ENCODE results near the gene EHD3.

DNA sequence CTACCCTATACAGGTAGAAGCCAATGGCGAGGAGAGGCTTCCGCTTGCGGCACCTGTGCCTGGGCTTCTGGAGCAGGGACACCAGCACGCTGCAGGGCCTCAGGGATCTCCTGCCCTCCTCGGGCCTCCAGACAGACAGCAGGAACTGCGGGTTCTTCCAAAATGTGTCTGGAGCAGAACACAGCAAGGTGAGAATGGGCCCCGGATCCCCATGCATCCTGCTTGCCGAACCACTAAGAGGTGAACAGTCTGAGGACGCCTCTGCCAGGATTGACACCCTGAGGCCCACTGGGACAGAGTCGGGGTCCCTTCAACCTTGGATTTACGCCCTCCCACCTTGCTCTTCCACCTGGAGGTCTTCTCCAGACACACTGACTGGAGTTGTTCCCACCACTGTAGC, 42.0 kb upstream of the EHD3 start:
- TF ChIP-seq POLR2AphosphoS5 (IDR thresholded peaks at IDR 0.05; ENCODE audit: low read depth) (no peak), SPI1 (IDR thresholded peaks at IDR 0.05; ENCODE audit: borderline replicate concordance, low read depth) (no peak), GABPA (IDR thresholded peaks at IDR 0.05; ENCODE audit: low read depth) (no peak)
- TF ChIP-seq, protein P1, sequence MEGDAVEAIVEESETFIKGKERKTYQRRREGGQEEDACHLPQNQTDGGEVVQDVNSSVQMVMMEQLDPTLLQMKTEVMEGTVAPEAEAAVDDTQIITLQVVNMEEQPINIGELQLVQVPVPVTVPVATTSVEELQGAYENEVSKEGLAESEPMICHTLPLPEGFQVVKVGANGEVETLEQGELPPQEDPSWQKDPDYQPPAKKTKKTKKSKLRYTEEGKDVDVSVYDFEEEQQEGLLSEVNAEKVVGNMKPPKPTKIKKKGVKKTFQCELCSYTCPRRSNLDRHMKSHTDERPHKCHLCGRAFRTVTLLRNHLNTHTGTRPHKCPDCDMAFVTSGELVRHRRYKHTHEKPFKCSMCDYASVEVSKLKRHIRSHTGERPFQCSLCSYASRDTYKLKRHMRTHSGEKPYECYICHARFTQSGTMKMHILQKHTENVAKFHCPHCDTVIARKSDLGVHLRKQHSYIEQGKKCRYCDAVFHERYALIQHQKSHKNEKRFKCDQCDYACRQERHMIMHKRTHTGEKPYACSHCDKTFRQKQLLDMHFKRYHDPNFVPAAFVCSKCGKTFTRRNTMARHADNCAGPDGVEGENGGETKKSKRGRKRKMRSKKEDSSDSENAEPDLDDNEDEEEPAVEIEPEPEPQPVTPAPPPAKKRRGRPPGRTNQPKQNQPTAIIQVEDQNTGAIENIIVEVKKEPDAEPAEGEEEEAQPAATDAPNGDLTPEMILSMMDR (IDR thresholded peaks at IDR 0.05; ENCODE audit: insufficient read depth, low read length) = no peak
- TF ChIP-seq, protein P2, sequence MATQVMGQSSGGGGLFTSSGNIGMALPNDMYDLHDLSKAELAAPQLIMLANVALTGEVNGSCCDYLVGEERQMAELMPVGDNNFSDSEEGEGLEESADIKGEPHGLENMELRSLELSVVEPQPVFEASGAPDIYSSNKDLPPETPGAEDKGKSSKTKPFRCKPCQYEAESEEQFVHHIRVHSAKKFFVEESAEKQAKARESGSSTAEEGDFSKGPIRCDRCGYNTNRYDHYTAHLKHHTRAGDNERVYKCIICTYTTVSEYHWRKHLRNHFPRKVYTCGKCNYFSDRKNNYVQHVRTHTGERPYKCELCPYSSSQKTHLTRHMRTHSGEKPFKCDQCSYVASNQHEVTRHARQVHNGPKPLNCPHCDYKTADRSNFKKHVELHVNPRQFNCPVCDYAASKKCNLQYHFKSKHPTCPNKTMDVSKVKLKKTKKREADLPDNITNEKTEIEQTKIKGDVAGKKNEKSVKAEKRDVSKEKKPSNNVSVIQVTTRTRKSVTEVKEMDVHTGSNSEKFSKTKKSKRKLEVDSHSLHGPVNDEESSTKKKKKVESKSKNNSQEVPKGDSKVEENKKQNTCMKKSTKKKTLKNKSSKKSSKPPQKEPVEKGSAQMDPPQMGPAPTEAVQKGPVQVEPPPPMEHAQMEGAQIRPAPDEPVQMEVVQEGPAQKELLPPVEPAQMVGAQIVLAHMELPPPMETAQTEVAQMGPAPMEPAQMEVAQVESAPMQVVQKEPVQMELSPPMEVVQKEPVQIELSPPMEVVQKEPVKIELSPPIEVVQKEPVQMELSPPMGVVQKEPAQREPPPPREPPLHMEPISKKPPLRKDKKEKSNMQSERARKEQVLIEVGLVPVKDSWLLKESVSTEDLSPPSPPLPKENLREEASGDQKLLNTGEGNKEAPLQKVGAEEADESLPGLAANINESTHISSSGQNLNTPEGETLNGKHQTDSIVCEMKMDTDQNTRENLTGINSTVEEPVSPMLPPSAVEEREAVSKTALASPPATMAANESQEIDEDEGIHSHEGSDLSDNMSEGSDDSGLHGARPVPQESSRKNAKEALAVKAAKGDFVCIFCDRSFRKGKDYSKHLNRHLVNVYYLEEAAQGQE (IDR thresholded peaks at IDR 0.05; ENCODE audit: insufficient replicate concordance, low read depth) = no peak
